Neural cell (in vitro differentiated cells): Measurements from ENCODE around the gene MBD6. TPM values are rescaled to one million over a fixed set of nuclear protein-coding genes. Genes with fewer than 3 reads are reported as not detected.

Experiments used
- H2AFZ ChIP-seq: fragments of 200-600, 300-800 bp; sonication (generic), shearing (Covaris generic); 2 replicates; pipeline ENCODE4 v1.6.0; 2014; ENCODE audit warnings: low read depth, mild to moderate bottlenecking, antibody characterized with exemption, low read length, moderate library complexity
- H3F3A ChIP-seq: fragments of 200-600 bp; shearing (Covaris generic); 2 replicates; pipeline ENCODE4 v1.6.1; 2016; ENCODE audit warnings: mild to moderate bottlenecking, moderate library complexity, mixed read lengths, antibody characterized with exemption, low read length; ENCODE audit not compliant: insufficient read depth, poor library complexity, severe bottlenecking
- H3K27ac ChIP-seq: fragments of 200-600, 300-800 bp; sonication (generic), shearing (Covaris generic); 2 replicates; pipeline ENCODE4 v1.5.1; 2014; ENCODE audit warnings: mild to moderate bottlenecking, low read length, moderate library complexity
- H3K27me3 ChIP-seq: fragments of 300-800, 200-600 bp; sonication (generic), shearing (Covaris generic); 2 replicates; pipeline ENCODE4 v1.6.0; 2014; ENCODE audit warnings: mild to moderate bottlenecking, low read depth, low read length, moderate library complexity; ENCODE audit not compliant: insufficient read depth
- H3K36me3 ChIP-seq: fragments of 300-800, 200-600 bp; sonication (generic), shearing (Covaris generic); 2 replicates; pipeline ENCODE4 v1.5.1; 2014; ENCODE audit warnings: mild to moderate bottlenecking, antibody characterized with exemption, low read length, moderate library complexity; ENCODE audit not compliant: insufficient read depth
- H3K4me2 ChIP-seq: fragments of 300-800, 200-600 bp; sonication (generic), shearing (Covaris generic); 2 replicates; pipeline ENCODE4 v1.6.0; 2014; ENCODE audit warnings: mild to moderate bottlenecking, low read length
- H3K4me3 ChIP-seq: fragments of 300-800, 200-600 bp; sonication (generic), shearing (Covaris generic); 2 replicates; pipeline ENCODE4 v1.5.1; 2014; ENCODE audit warnings: mild to moderate bottlenecking, low read length, moderate library complexity
- H3K79me2 ChIP-seq: fragments of 200-600 bp; shearing (Covaris generic); replicated peaks from 2 replicates; pipeline ENCODE4 v1.6.0; 2014; ENCODE audit warnings: mild to moderate bottlenecking, low read length, moderate library complexity; ENCODE audit not compliant: insufficient read depth
- H3K9ac ChIP-seq: fragments of 300-800, 200-600 bp; sonication (generic), shearing (Covaris generic); 2 replicates; pipeline ENCODE4 v1.6.1; 2016; ENCODE audit warnings: mild to moderate bottlenecking, low read length, mixed read lengths
- H3K9me2 ChIP-seq: fragments of 200-600 bp; shearing (Covaris generic); 2 replicates; pipeline ENCODE4 v1.6.1; 2016; ENCODE audit warnings: mild to moderate bottlenecking, low read length, mixed read lengths; ENCODE audit not compliant: insufficient read depth
- H3K9me3 ChIP-seq: fragments of 200-600, 300-800 bp; sonication (generic), shearing (Covaris generic); 2 replicates; pipeline ENCODE4 v1.6.1; 2016; ENCODE audit warnings: mild to moderate bottlenecking, mixed run types, low read length, moderate library complexity, mixed read lengths
- H4K20me1 ChIP-seq: fragments of 200-600 bp; shearing (Covaris generic); 2 replicates; pipeline ENCODE4 v1.6.1; 2016; ENCODE audit warnings: mild to moderate bottlenecking, mixed run types; ENCODE audit not compliant: insufficient read depth
- EP300 ChIP-seq: fragments of 450-650 bp; conservative IDR thresholded peaks from 2 replicates; pipeline ENCODE4 v1.6.1; 2014; ENCODE audit warnings: antibody characterized with exemption, mild to moderate bottlenecking, moderate library complexity; ENCODE audit not compliant: poor library complexity, severe bottlenecking
- EZH2 ChIP-seq: fragments of 200-600, 300-800 bp; shearing (Covaris generic), sonication (generic); IDR thresholded peaks from 2 replicates; pipeline ENCODE4 v1.6.1; 2014; ENCODE audit warnings: antibody characterized with exemption, low read length, borderline replicate concordance, mild to moderate bottlenecking; ENCODE audit not compliant: insufficient read depth, poor library complexity, severe bottlenecking
- MXI1 ChIP-seq: fragments of 450-650 bp; conservative IDR thresholded peaks from 2 replicates; pipeline ENCODE4 v1.6.1; 2014; ENCODE audit warnings: antibody characterized with exemption, mild to moderate bottlenecking; ENCODE audit not compliant: poor library complexity, severe bottlenecking
- POLR2AphosphoS5 ChIP-seq: IDR thresholded peaks from 2 replicates; pipeline ENCODE4 v1.6.1; 2012
- RAD21 ChIP-seq: fragments of 450-650 bp; conservative IDR thresholded peaks from 2 replicates; pipeline ENCODE4 v1.6.1; 2014; ENCODE audit warnings: antibody characterized with exemption, mild to moderate bottlenecking, moderate library complexity
- SMC3 ChIP-seq: fragments of 450-650 bp; conservative IDR thresholded peaks from 2 replicates; pipeline ENCODE4 v1.6.1; 2014; ENCODE audit warnings: antibody characterized with exemption, mild to moderate bottlenecking, moderate library complexity; ENCODE audit not compliant: poor library complexity
- TAF1 ChIP-seq: IDR thresholded peaks from 2 replicates; pipeline ENCODE4 v1.6.1; 2012; ENCODE audit warnings: low read depth
- polyA plus RNA-seq: library from polyadenylated mRNA; depleted of rRNA; stranded (reverse); fragments of >200 nt; gene quantifications from 2 replicates; pipeline ENCODE4 v1.2.3, GENCODE V29; 2014
- TF ChIP-seq, protein P1 (sequence below): IDR thresholded peaks from 2 replicates; pipeline ENCODE4 v1.6.1; 2012; ENCODE audit warnings: borderline replicate concordance
- TF ChIP-seq, protein P2 (sequence below): fragments of 450-650 bp; IDR thresholded peaks from 2 replicates; pipeline ENCODE4 v1.5.1; 2014; ENCODE audit warnings: antibody characterized with exemption, mild to moderate bottlenecking, moderate library complexity; ENCODE audit not compliant: poor library complexity, severe bottlenecking

The MBD6 gene
- polyA plus RNA-seq, 1 donor from 2014 or later, result 2.1 TPM

GRCh38 chr12:57496822-57497221 lies 25.8 kb upstream of the MBD6 start:
- Histone ChIP-seq H3K9me2 (no peaks in the 10 kb centered on the region), H3K36me3 (peaks cover 14% of the 10 kb centered on the region)

DNA sequence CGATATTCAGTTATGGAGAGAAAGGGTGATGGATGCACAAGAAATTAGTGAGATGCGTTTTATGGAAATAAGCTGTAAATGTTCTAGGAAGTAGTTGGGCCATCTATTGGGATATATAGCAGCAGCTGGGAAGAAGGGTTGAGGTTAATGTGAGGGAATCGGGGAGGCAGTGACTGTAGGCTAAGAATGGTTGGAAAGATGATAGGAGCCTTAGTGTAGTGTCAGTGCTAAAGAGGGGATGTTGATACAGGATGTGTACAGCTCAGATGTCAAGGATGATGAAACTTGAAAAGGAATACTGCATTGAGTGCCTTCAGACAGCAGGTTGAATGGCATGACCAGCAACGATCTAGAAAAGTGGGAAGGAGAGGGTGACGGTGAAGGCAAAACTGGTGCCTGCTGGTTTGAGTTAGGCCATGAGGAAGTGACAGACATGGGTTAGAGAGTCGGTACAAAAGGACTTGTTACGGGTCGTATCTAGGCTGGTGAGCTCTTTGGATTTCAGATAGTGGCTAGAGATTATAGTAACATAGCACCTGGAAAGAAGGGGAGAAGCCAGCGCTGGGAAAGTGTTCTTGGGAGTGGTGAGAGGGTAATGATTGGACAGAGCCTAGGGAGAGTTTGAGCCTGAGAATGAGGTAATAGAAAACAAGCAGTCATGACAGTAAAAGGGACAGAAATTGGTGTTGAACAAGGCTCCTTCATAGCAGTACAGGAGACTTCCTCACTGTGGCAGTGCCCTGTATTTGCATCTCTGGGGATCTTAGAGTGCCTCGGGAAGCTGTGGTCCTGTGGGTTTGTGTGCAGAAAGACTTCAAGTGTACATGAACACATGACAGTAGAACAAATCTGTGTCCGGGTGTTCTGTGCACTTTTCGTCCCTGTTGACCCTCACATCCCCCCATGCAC lies 25.1 kb upstream of the MBD6 start:
- Histone ChIP-seq H3K4me2 (no peak overlapping the region), H3K79me2 (no peaks in the 10 kb centered on the region), H3K9me3 (no peaks in the 10 kb centered on the region), H2AFZ (no peak overlapping the region), H3K9ac (no peak overlapping the region), H3K4me3 (no peak overlapping the region), H3K36me3 (peaks cover 14% of the 10 kb centered on the region), H3K27ac (no peak overlapping the region), H4K20me1 (no peaks in the 10 kb centered on the region), H3K9me2 (no peaks in the 10 kb centered on the region), H3F3A (no peaks in the 10 kb centered on the region), H3K27me3 (no peaks in the 10 kb centered on the region)
- TF ChIP-seq POLR2AphosphoS5 (no peak), MXI1 (no peak), EP300 (no peak), RAD21 (no peak), SMC3 (no peak), TAF1 (no peak), EZH2 (no peak)
- TF ChIP-seq, protein P1, sequence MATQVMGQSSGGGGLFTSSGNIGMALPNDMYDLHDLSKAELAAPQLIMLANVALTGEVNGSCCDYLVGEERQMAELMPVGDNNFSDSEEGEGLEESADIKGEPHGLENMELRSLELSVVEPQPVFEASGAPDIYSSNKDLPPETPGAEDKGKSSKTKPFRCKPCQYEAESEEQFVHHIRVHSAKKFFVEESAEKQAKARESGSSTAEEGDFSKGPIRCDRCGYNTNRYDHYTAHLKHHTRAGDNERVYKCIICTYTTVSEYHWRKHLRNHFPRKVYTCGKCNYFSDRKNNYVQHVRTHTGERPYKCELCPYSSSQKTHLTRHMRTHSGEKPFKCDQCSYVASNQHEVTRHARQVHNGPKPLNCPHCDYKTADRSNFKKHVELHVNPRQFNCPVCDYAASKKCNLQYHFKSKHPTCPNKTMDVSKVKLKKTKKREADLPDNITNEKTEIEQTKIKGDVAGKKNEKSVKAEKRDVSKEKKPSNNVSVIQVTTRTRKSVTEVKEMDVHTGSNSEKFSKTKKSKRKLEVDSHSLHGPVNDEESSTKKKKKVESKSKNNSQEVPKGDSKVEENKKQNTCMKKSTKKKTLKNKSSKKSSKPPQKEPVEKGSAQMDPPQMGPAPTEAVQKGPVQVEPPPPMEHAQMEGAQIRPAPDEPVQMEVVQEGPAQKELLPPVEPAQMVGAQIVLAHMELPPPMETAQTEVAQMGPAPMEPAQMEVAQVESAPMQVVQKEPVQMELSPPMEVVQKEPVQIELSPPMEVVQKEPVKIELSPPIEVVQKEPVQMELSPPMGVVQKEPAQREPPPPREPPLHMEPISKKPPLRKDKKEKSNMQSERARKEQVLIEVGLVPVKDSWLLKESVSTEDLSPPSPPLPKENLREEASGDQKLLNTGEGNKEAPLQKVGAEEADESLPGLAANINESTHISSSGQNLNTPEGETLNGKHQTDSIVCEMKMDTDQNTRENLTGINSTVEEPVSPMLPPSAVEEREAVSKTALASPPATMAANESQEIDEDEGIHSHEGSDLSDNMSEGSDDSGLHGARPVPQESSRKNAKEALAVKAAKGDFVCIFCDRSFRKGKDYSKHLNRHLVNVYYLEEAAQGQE, result no peak
- TF ChIP-seq, protein P2, sequence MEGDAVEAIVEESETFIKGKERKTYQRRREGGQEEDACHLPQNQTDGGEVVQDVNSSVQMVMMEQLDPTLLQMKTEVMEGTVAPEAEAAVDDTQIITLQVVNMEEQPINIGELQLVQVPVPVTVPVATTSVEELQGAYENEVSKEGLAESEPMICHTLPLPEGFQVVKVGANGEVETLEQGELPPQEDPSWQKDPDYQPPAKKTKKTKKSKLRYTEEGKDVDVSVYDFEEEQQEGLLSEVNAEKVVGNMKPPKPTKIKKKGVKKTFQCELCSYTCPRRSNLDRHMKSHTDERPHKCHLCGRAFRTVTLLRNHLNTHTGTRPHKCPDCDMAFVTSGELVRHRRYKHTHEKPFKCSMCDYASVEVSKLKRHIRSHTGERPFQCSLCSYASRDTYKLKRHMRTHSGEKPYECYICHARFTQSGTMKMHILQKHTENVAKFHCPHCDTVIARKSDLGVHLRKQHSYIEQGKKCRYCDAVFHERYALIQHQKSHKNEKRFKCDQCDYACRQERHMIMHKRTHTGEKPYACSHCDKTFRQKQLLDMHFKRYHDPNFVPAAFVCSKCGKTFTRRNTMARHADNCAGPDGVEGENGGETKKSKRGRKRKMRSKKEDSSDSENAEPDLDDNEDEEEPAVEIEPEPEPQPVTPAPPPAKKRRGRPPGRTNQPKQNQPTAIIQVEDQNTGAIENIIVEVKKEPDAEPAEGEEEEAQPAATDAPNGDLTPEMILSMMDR, result no peak

More at GRCh38 chr12:57496822-57497221, 25.8 kb upstream of the MBD6 start:
- H3K4me3 ChIP-seq, result no peak overlapping the region
- TF ChIP-seq, protein P2, result no peak
- TF ChIP-seq MXI1, result no peak
- TF ChIP-seq, protein P1, result no peak
- TF ChIP-seq RAD21, result no peak
- TF ChIP-seq SMC3, result no peak
- TF ChIP-seq POLR2AphosphoS5, result no peak
- TF ChIP-seq EZH2, result no peak
- TF ChIP-seq EP300, result no peak
- H4K20me1 ChIP-seq, result no peaks in the 10 kb centered on the region
- no peaks in the 10 kb centered on the region for H3K27me3 ChIP-seq
- no peak overlapping the region for H3K27ac ChIP-seq
- H3F3A ChIP-seq, result no peaks in the 10 kb centered on the region
- H2AFZ ChIP-seq, result no peak overlapping the region
- H3K9me3 ChIP-seq, result no peaks in the 10 kb centered on the region
- H3K9ac ChIP-seq, result no peak overlapping the region
- no peak overlapping the region for H3K4me2 ChIP-seq
- no peaks in the 10 kb centered on the region for H3K79me2 ChIP-seq
